Measurements from ENCODE around the gene CFD. TPM values are rescaled to one million over a fixed set of nuclear protein-coding genes. Genes with fewer than 3 reads are reported as not detected.

The CFD gene
- total RNA-seq, 1 experiment from 2014 or later = 8.0 TPM

DNA sequence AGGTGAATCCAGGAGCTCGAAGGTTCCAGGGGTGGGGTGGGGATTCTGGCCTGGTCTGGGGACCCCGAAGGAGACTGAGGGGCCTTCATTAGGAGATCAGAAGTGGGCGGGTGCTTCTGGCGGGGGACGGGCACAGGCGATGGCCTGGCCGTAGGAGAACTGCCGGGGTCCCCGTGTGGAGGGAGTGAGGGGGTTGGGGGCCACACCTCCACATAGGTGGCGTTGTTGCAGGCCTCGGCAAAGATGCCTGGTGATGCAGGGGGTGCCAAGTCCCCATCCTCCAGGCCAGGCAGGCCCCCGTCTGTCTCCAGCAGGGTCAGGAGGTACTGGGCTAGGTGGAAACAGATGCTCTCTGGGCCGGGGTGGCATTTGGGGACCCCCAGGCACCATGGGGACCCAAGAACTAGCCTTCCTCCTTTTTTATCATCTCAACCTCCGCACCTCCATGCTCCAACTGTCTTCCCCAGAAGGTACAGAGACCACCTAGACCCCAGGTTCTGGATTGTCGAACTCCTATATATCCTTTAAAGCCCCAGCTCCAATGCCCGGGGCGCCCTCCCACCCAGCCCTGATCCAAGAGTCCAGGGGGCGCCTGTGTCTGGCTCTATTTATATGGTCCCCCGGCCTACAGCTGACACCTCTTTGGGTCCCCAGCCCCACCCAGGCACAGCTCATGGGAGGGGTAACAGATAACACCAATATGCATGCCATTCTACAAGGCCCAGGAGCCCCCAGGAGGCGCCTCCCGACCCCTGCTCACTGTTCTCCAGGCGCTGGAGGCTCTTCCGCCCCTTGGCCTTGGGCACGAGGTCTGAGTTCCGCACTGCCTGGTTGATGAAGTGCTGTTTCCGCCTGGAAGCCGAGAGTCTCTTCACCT lies 42.0 kb downstream of the CFD start:
- ChIA-PET CTCF (no interaction called here), POLR2A (ENCODE audit: unreplicated experiment) (no interaction called here)
- Histone ChIP-seq H3K9me2 (ENCODE audit: insufficient read depth) (no peaks in the 10 kb centered on the region), H3K9me3 (ENCODE audit: insufficient read depth, low read depth) (no peaks in the 10 kb centered on the region), H3K79me2 (ENCODE audit: low read depth) (peaks cover 6% of the 10 kb centered on the region; the same call in 1 of the 2 replicates), H3K27ac (no peak overlapping the region), H3K27me3 (ENCODE audit: insufficient read depth, low read depth) (no peaks in the 10 kb centered on the region), H3F3A (ENCODE audit: insufficient read depth, low read depth) (0 out of 2 replicates have a peak, but pooled peaks cover 3% of the 10 kb centered on the region), H3K36me3 (ENCODE audit: low read depth) (no peaks in the 10 kb centered on the region), H2AFZ (no peak overlapping the region), H4K20me1 (ENCODE audit: insufficient read depth) (peaks cover 39% of the 10 kb centered on the region), H3K4me3 (no peak overlapping the region), H3K4me2 (no peak overlapping the region), H3K4me1 (replicated peaks; ENCODE audit: insufficient read depth) (no peaks in the 10 kb centered on the region)
- intact Hi-C loops (cut with micrococcal nuclease; ENCODE audit: unreplicated experiment) = no loop called here
- no TSS peak for BruUV-seq (replicated peaks)
- DNase-seq = no peak
- no peak for TF ChIP-seq EZH2 (IDR thresholded peaks at IDR 0.05; ENCODE audit: low read depth)
- TF ChIP-seq, protein P1, sequence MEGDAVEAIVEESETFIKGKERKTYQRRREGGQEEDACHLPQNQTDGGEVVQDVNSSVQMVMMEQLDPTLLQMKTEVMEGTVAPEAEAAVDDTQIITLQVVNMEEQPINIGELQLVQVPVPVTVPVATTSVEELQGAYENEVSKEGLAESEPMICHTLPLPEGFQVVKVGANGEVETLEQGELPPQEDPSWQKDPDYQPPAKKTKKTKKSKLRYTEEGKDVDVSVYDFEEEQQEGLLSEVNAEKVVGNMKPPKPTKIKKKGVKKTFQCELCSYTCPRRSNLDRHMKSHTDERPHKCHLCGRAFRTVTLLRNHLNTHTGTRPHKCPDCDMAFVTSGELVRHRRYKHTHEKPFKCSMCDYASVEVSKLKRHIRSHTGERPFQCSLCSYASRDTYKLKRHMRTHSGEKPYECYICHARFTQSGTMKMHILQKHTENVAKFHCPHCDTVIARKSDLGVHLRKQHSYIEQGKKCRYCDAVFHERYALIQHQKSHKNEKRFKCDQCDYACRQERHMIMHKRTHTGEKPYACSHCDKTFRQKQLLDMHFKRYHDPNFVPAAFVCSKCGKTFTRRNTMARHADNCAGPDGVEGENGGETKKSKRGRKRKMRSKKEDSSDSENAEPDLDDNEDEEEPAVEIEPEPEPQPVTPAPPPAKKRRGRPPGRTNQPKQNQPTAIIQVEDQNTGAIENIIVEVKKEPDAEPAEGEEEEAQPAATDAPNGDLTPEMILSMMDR (conservative IDR thresholded peaks at IDR 0.05) = no peak

DNA sequence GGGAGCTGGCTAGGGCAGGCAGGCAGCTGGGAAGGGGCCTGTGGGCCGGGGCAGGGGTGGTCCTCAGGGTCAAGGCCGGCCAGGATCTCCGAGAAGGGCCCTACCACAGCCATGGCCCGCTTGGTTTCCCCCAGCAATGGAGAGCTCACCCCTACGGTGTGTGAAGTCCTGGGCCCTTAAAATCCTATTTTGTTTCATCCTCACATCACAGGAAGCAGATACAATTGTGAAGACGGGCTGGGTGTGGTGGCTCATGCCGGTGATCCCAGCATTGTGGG lies 42.6 kb downstream of the CFD start:
- no TSS peak for BruUV-seq (replicated peaks)
- POLR2A ChIA-PET (ENCODE audit: unreplicated experiment) = no interaction called here
- Histone ChIP-seq H3F3A (ENCODE audit: insufficient read depth, low read depth) (0 out of 2 replicates have a peak, but pooled peaks cover 3% of the 10 kb centered on the region), H4K20me1 (ENCODE audit: insufficient read depth) (peaks cover 39% of the 10 kb centered on the region), H3K79me2 (ENCODE audit: low read depth) (peaks cover 8% of the 10 kb centered on the region; the same call in 1 of the 2 replicates), H2AFZ (no peak overlapping the region), H3K9me3 (ENCODE audit: insufficient read depth, low read depth) (no peaks in the 10 kb centered on the region), H3K9me2 (ENCODE audit: insufficient read depth) (no peaks in the 10 kb centered on the region), H3K27me3 (ENCODE audit: insufficient read depth, low read depth) (no peaks in the 10 kb centered on the region), H3K27ac (no peak overlapping the region), H3K4me3 (no peak overlapping the region), H3K36me3 (ENCODE audit: low read depth) (no peaks in the 10 kb centered on the region), H3K4me2 (no peak overlapping the region), H3K4me1 (replicated peaks; ENCODE audit: insufficient read depth) (no peaks in the 10 kb centered on the region)
- CTCF ChIA-PET = no interaction called here
- TF ChIP-seq, protein P1 (conservative IDR thresholded peaks at IDR 0.05) = no peak
- no peak for TF ChIP-seq EZH2 (IDR thresholded peaks at IDR 0.05; ENCODE audit: low read depth)
- DNase-seq = no peak
- intact Hi-C loops (cut with micrococcal nuclease; ENCODE audit: unreplicated experiment) = no loop called here

DNA sequence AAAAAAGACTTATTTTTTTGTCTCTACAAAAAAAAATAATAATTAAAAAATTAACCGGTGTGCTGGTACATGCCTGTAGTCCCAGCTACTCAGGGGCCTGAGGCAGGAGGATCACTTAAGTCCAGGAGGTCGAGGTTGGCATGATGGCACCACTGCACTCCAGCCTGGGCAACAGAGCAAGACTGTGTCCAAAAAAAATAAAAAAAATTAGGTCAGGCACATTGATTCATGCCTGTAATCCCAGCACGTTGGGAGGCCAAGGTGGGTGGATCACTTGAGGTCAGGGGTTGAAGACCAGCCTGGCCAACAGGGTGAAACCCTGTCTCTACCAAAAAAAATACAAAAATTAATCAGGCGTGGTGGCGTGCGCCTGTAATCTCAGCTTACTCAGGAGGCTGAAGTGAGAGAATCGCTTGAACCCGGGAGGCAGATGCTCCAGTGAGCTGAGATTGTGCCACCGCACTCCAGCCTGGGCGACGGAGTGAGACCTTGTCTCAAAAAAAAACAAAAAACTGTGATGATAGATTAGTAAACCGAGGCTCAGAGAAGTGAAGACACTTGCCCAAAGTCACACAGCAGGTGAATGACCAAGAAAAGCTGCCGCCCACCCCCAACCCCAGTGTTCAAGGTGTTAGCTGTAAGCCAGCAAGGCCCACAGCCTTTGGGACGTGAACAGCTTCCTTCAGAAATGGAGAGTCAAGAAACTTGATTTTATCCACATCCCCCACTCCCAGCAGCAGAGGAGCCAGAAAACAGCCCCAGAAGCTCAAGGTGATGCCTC lies 43.2 kb downstream of the CFD start:
- CTCF ChIA-PET = no interaction called here

More for the DNA sequence above, 43.2 kb downstream of the CFD start:
- H3K4me1 ChIP-seq (replicated peaks; ENCODE audit: insufficient read depth) = no peaks in the 10 kb centered on the region
- intact Hi-C loops (cut with micrococcal nuclease; ENCODE audit: unreplicated experiment) = no loop called here
- no peaks in the 10 kb centered on the region for H3K9me2 ChIP-seq (ENCODE audit: insufficient read depth)
- POLR2A ChIA-PET (ENCODE audit: unreplicated experiment) = no interaction called here
- BruUV-seq (replicated peaks) = no TSS peak
- H3K9me3 ChIP-seq (ENCODE audit: insufficient read depth, low read depth) = no peaks in the 10 kb centered on the region
- peaks cover 41% of the 10 kb centered on the region for H4K20me1 ChIP-seq (ENCODE audit: insufficient read depth)
- no peak for DNase-seq
- no peak overlapping the region for H3K4me2 ChIP-seq
- no peak for TF ChIP-seq EZH2 (IDR thresholded peaks at IDR 0.05; ENCODE audit: low read depth)
- no peaks in the 10 kb centered on the region for H3K27me3 ChIP-seq (ENCODE audit: insufficient read depth, low read depth)
- no peak overlapping the region for H2AFZ ChIP-seq
- H3K79me2 ChIP-seq (ENCODE audit: low read depth) = peaks cover 14% of the 10 kb centered on the region
- H3K27ac ChIP-seq = no peak overlapping the region
- H3K36me3 ChIP-seq (ENCODE audit: low read depth) = no peaks in the 10 kb centered on the region
- H3K4me3 ChIP-seq = no peak overlapping the region
- 0 out of 2 replicates have a peak, but pooled peaks cover 3% of the 10 kb centered on the region for H3F3A ChIP-seq (ENCODE audit: insufficient read depth, low read depth)
